H1 (cell line): ENCODE measurements around the gene ARHGAP21.

Experiments
- BRCA1 ChIP-seq: IDR thresholded peaks from 2 replicates; pipeline ENCODE4 v1.6.1; 2012; ENCODE audit warnings: low read depth, low read length, improper control_type of control experiment
- EGR1 ChIP-seq: IDR thresholded peaks from 2 replicates; pipeline ENCODE4 v1.6.1; 2011; ENCODE audit warnings: low read depth, low read length, borderline replicate concordance
- EZH2 ChIP-seq: fragments of 200-600 bp; sonication (generic); IDR thresholded peaks from 2 replicates; pipeline ENCODE4 v1.7.1; 2012; ENCODE audit warnings: low read depth, mild to moderate bottlenecking, moderate library complexity, low read length, inconsistent platforms; ENCODE audit not compliant: severe bottlenecking
- HDAC2 ChIP-seq, 2 experiments: fragments of 300-600 bp in 1 of 2; sonication (generic) in 1 of 2; IDR thresholded peaks; 2 replicates each; pipeline ENCODE4 v1.6.1; 2011 to 2012; ENCODE audit warnings: low read depth in 2 of 2, low read length in 2 of 2, mild to moderate bottlenecking in 2 of 2, moderate library complexity in 2 of 2, borderline replicate concordance in 1 of 2, inconsistent platforms in 1 of 2
- JUND ChIP-seq: IDR thresholded peaks from 2 replicates; pipeline ENCODE4 v1.6.1; 2011; ENCODE audit warnings: mild to moderate bottlenecking, improper control_type of control experiment, low read length
- POLR2AphosphoS5 ChIP-seq: IDR thresholded peaks from 2 replicates; pipeline ENCODE4 v1.6.1; 2011; ENCODE audit warnings: low read depth, low read length
- SIN3A ChIP-seq, 2 experiments: IDR thresholded peaks in 1 of 2; conservative IDR thresholded peaks in 1 of 2; 2 replicates each; pipeline ENCODE4 v1.6.1; 2011 to 2012; ENCODE audit warnings: low read length in 2 of 2, improper control_type of control experiment in 1 of 2, low read depth in 1 of 2, mild to moderate bottlenecking in 1 of 2
- SP1 ChIP-seq: IDR thresholded peaks from 2 replicates; pipeline ENCODE4 v1.6.1; 2011; ENCODE audit warnings: low read depth, low read length
- TAF1 ChIP-seq: IDR thresholded peaks from 2 replicates; pipeline ENCODE4 v1.6.1; 2011; ENCODE audit warnings: mild to moderate bottlenecking, low read depth, low read length
- ZNF274 ChIP-seq: IDR thresholded peaks from 2 replicates; pipeline ENCODE4 v1.7.0; 2012; ENCODE audit warnings: low read length, borderline replicate concordance; ENCODE audit errors: extremely low read depth
- TF ChIP-seq, protein P1 (sequence below), 3 experiments: IDR thresholded peaks; 1 replicate in 2 of 3; 2 replicates in 1 of 3; pipeline versions ENCODE4 v1.5.1 to v1.6.1; 2011; ENCODE audit warnings: low read length in 3 of 3, mild to moderate bottlenecking in 3 of 3, inconsistent platforms in 2 of 3, low read depth in 1 of 3, moderate library complexity in 1 of 3; ENCODE audit not compliant: insufficient read depth in 1 of 3; ENCODE audit errors: control extremely low read depth in 1 of 3

DNA sequence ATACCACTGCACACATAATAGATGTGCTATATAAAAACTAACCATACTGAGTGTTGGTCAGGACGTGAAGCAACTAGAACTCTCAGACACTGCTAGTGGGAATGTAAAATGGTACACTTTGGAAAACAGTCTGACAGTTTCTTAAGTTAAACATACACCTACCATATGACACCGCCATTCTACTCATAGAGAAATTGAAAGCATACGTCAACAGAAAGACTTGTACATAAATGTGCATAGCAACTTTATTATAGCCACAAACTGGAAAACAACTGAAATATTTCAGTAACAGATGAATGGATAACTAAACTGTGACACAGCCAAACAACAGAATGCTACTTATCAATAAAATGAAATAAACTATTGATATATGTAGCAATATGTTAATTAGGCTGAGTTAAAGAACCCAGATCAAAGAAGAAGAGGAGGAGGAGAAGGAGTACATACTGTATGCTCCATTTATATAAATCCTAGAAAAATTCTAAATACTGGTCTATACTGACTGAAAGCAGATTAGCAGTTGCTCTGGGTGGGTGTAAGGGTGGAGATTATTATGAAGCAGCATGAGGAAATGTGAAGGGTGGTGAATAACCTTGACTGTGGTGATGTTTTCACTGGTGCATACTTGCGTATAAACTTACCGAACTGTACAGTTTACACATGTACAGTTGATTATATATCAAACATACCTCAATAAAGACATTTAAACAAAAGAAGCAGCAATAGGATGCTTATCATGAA lies 48.6 kb downstream of the ARHGAP21 start:
- TF ChIP-seq, protein P1, sequence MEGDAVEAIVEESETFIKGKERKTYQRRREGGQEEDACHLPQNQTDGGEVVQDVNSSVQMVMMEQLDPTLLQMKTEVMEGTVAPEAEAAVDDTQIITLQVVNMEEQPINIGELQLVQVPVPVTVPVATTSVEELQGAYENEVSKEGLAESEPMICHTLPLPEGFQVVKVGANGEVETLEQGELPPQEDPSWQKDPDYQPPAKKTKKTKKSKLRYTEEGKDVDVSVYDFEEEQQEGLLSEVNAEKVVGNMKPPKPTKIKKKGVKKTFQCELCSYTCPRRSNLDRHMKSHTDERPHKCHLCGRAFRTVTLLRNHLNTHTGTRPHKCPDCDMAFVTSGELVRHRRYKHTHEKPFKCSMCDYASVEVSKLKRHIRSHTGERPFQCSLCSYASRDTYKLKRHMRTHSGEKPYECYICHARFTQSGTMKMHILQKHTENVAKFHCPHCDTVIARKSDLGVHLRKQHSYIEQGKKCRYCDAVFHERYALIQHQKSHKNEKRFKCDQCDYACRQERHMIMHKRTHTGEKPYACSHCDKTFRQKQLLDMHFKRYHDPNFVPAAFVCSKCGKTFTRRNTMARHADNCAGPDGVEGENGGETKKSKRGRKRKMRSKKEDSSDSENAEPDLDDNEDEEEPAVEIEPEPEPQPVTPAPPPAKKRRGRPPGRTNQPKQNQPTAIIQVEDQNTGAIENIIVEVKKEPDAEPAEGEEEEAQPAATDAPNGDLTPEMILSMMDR (IDR thresholded peaks at IDR 0.05; ENCODE audit: control extremely low read depth in 1 of 3, insufficient read depth in 1 of 3, low read depth in 1 of 3, low read length in 3 of 3) = no peak
- TF ChIP-seq BRCA1 = no peak
- no peak for TF ChIP-seq HDAC2 (IDR thresholded peaks at IDR 0.05; ENCODE audit: borderline replicate concordance in 1 of 2, low read depth in 2 of 2, low read length in 2 of 2)
- no peak for TF ChIP-seq TAF1
- TF ChIP-seq SIN3A (conservative IDR thresholded peaks at IDR 0.05 in 1 of 2, IDR thresholded peaks at IDR 0.05 in 1 of 2; ENCODE audit: low read depth in 1 of 2, low read length in 2 of 2) = no peak
- no peak for TF ChIP-seq POLR2AphosphoS5
- no peak for TF ChIP-seq EZH2
- TF ChIP-seq JUND = no peak
- TF ChIP-seq SP1 = no peak
- TF ChIP-seq EGR1 = no peak
- TF ChIP-seq ZNF274 = no peak
